Measurements from ENCODE around the gene PTPN1. TPM values are rescaled to one million over a fixed set of nuclear protein-coding genes. Genes with fewer than 3 reads are reported as not detected.

The PTPN1 gene
- polyA plus RNA-seq, 5 donors = 25.3 to 31.3 (median 29.3) TPM

- no peak for DNase-seq
Observed at GRCh38 chr20:50574108-50574507, 63.9 kb downstream of the PTPN1 start.

- DNase-seq = no peak
Observed at GRCh38 chr20:50574586-50574985, 64.4 kb downstream of the PTPN1 start.

GRCh38 chr20:50575865-50576720 is 65.9 kb downstream of the PTPN1 start:
- peak in 1 of 2 donors; percentile 60 for DNase-seq

GRCh38 chr20:50577175-50578018 is 67.2 kb downstream of the PTPN1 start:
- no peak for DNase-seq

- no peak for DNase-seq
Observed at GRCh38 chr20:50578061-50578777, 68.0 kb downstream of the PTPN1 start.

- DNase-seq = no peak
Observed at GRCh38 chr20:50578778-50579165, 68.6 kb downstream of the PTPN1 start.

- DNase-seq = no peak
Observed at GRCh38 chr20:50579511-50579910, 69.3 kb downstream of the PTPN1 start.

- DNase-seq = no peak
Observed at GRCh38 chr20:50580016-50580747, 70.0 kb downstream of the PTPN1 start.

- DNase-seq = no peak
Observed at GRCh38 chr20:50580842-50581544, 70.8 kb downstream of the PTPN1 start.

- no peak for DNase-seq
Observed at GRCh38 chr20:50582092-50582491, 71.9 kb downstream of the PTPN1 start.

- DNase-seq = no peak
Observed at GRCh38 chr20:50582591-50583234, 72.5 kb downstream of the PTPN1 start.

- no peak for DNase-seq
Observed at GRCh38 chr20:50583442-50584150, 73.4 kb downstream of the PTPN1 start.

- DNase-seq = no peak
Observed at GRCh38 chr20:50584687-50585086, 74.5 kb downstream of the PTPN1 start.

- no peak for DNase-seq
Observed at GRCh38 chr20:50585214-50585613, 75.0 kb downstream of the PTPN1 start.

GRCh38 chr20:50585678-50586077 is 75.5 kb downstream of the PTPN1 start:
- no peak for DNase-seq

- DNase-seq = no peak
Observed at GRCh38 chr20:50586531-50587232, 76.5 kb downstream of the PTPN1 start.

- no peak for DNase-seq
Observed at GRCh38 chr20:50587291-50587961, 77.2 kb downstream of the PTPN1 start.

GRCh38 chr20:50588034-50588736 is 78.0 kb downstream of the PTPN1 start:
- DNase-seq = no peak

All from right lung (tissue), 5 donors.